Neural progenitor cell (in vitro differentiated cells): Measurements from ENCODE around the gene GRIK2. TPM values are rescaled to one million over a fixed set of nuclear protein-coding genes. Genes with fewer than 3 reads are reported as not detected.
A peak's percentile ranks its signal among the peaks of the same experiment; 100 is the strongest.

Experiments used
- DNase-seq: peaks from one replicate; pipeline ENCODE4 v3.0.0-alpha.2; 2016; ENCODE audit warnings: low spot score
- H2AFZ ChIP-seq: fragments of 200-600 bp; sonication (generic); replicated peaks from 2 replicates; pipeline ENCODE4 v1.6.1; 2016; ENCODE audit warnings: antibody characterized with exemption
- H3F3A ChIP-seq: fragments of 200-600 bp; sonication (generic); 2 replicates; pipeline ENCODE4 v1.6.1; 2016; ENCODE audit warnings: antibody characterized with exemption, low read depth
- H3K27ac ChIP-seq: fragments of 200-600 bp; sonication (generic); 2 replicates; pipeline ENCODE4 v1.5.1; 2016; ENCODE audit warnings: mild to moderate bottlenecking
- H3K27me3 ChIP-seq: fragments of 200-600 bp; sonication (generic); 2 replicates; pipeline ENCODE4 v1.6.1; 2016; ENCODE audit warnings: mild to moderate bottlenecking, moderate library complexity
- H3K36me3 ChIP-seq: fragments of 200-600 bp; sonication (generic); 2 replicates; pipeline ENCODE4 v1.5.1; 2016
- H3K4me1 ChIP-seq: fragments of 200-600 bp; sonication (generic); 2 replicates; pipeline ENCODE4 v1.6.1; 2016; ENCODE audit warnings: mixed run types
- H3K4me2 ChIP-seq: fragments of 200-600 bp; sonication (generic); 2 replicates; pipeline ENCODE4 v1.6.1; 2016
- H3K4me3 ChIP-seq: fragments of 200-600 bp; sonication (generic); 2 replicates; pipeline ENCODE4 v1.5.1; 2016
- H3K79me2 ChIP-seq: fragments of 200-600 bp; sonication (generic); 2 replicates; pipeline ENCODE4 v1.6.1; 2016; ENCODE audit warnings: low read depth
- H3K9ac ChIP-seq: fragments of 200-600 bp; sonication (generic); 2 replicates; pipeline ENCODE4 v1.6.1; 2016
- H3K9me3 ChIP-seq: fragments of 200-600 bp; sonication (generic); 2 replicates; pipeline ENCODE4 v1.5.1; 2016; ENCODE audit warnings: low read depth
- H4K20me1 ChIP-seq: fragments of 200-600 bp; sonication (generic); 2 replicates; pipeline ENCODE4 v1.6.1; 2016; ENCODE audit warnings: low read depth
- H3K27ac Mint-ChIP-seq: 3 replicates; pipeline ENCODE4 v1.8.0; 2021; ENCODE audit warnings: mixed read lengths
- H3K27me3 Mint-ChIP-seq: 2 replicates; pipeline ENCODE4 v1.8.0; 2022; ENCODE audit warnings: low read depth, mild to moderate bottlenecking, inconsistent platforms, moderate library complexity, mixed read lengths; ENCODE audit not compliant: insufficient read depth
- H3K36me3 Mint-ChIP-seq: 3 replicates; pipeline ENCODE4 v1.8.0; 2021; ENCODE audit warnings: mixed read lengths
- H3K4me1 Mint-ChIP-seq: 3 replicates; pipeline ENCODE4 v1.8.0; 2021; ENCODE audit warnings: mixed read lengths
- H3K4me3 Mint-ChIP-seq: 3 replicates; pipeline ENCODE4 v1.8.0; 2021; ENCODE audit warnings: mild to moderate bottlenecking, moderate library complexity, mixed read lengths
- H3K9me3 Mint-ChIP-seq: 3 replicates; pipeline ENCODE4 v1.8.0; 2020; ENCODE audit warnings: mixed read lengths
- CTCF ChIP-seq: fragments of 200-600 bp; sonication (generic); IDR thresholded peaks from 2 replicates; pipeline ENCODE4 v1.5.1; 2017; ENCODE audit warnings: antibody characterized with exemption, mild to moderate bottlenecking
- EZH2 ChIP-seq: fragments of 200-600 bp; sonication (generic); IDR thresholded peaks from 2 replicates; pipeline ENCODE4 v1.6.1; 2017; ENCODE audit warnings: antibody characterized with exemption, mild to moderate bottlenecking, moderate library complexity
- EZH2phosphoT487 ChIP-seq: fragments of 200-600 bp; sonication (generic); IDR thresholded peaks from 2 replicates; pipeline ENCODE4 v1.6.1; 2017; ENCODE audit warnings: antibody characterized with exemption
- total RNA-seq: library from RNA; depleted of rRNA; stranded (reverse); fragments of >200 nt; gene quantifications from 2 replicates; pipeline ENCODE4 v1.2.3, GENCODE V29; 2015; ENCODE audit warnings: low replicate concordance

Gene GRIK2
- total RNA-seq, 1 donor from 2014 or later = 0.88 TPM

DNA sequence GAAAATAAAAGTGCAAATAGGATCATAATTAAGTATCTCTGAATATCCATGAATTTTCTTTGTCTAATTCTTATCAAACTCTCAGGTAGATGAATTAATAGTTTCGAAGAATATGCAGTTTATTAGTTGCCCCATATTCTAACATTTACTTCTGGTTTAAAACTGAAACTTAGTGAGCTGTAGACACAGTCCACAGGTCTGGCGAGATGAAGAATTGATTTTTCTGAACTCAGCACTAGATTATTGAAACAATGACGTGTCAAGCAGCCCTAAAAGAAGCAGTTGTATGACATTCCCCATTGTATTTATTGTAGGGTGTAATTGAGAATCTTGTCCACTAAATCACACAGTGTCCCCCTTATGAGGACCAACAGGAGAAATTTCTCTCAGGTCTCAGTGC is 407.1 kb downstream of the GRIK2 start:
- no peaks in the 10 kb centered on the region for H3K36me3 ChIP-seq
- H3K27ac ChIP-seq = no peak overlapping the region
- no peaks in the 10 kb centered on the region for H3K9me3 ChIP-seq
- no peaks in the 10 kb centered on the region for H3F3A ChIP-seq
- TF ChIP-seq EZH2phosphoT487 (no peak), CTCF (no peak), EZH2 (no peak)
- Mint-ChIP-seq H3K4me3 (no peak overlapping the region), H3K27ac (no peak overlapping the region), H3K9me3 (no peaks in the 10 kb centered on the region), H3K36me3 (no peaks in the 10 kb centered on the region), H3K4me1 (no peaks in the 10 kb centered on the region), H3K27me3 (no peaks in the 10 kb centered on the region)
- H3K27me3 ChIP-seq = no peaks in the 10 kb centered on the region
- no peak overlapping the region for H3K4me2 ChIP-seq
- H3K4me3 ChIP-seq = no peak overlapping the region
- H2AFZ ChIP-seq = peak overlapping the region; percentile 6
- DNase-seq = no peak
- H3K9ac ChIP-seq = no peak overlapping the region
- H3K79me2 ChIP-seq = no peaks in the 10 kb centered on the region
- H4K20me1 ChIP-seq = no peaks in the 10 kb centered on the region
- no peaks in the 10 kb centered on the region for H3K4me1 ChIP-seq

GRCh38 chr6:101803136-101803535 is 409.6 kb downstream of the GRIK2 start:
- no peaks in the 10 kb centered on the region for H3K79me2 ChIP-seq
- Mint-ChIP-seq H3K4me1 (no peaks in the 10 kb centered on the region), H3K27ac (no peak overlapping the region), H3K27me3 (no peaks in the 10 kb centered on the region), H3K36me3 (no peaks in the 10 kb centered on the region), H3K9me3 (no peaks in the 10 kb centered on the region), H3K4me3 (no peak overlapping the region)
- no peaks in the 10 kb centered on the region for H3F3A ChIP-seq
- no peak for DNase-seq
- H3K4me1 ChIP-seq = peaks cover 10% of the 10 kb centered on the region
- TF ChIP-seq EZH2phosphoT487 (no peak), CTCF (no peak), EZH2 (no peak)
- H3K27me3 ChIP-seq = no peaks in the 10 kb centered on the region
- no peaks in the 10 kb centered on the region for H4K20me1 ChIP-seq
- no peak overlapping the region for H3K9ac ChIP-seq
- no peak overlapping the region for H3K4me2 ChIP-seq
- H3K27ac ChIP-seq = no peak overlapping the region
- H3K9me3 ChIP-seq = no peaks in the 10 kb centered on the region
- H3K36me3 ChIP-seq = no peaks in the 10 kb centered on the region
- no peak overlapping the region for H2AFZ ChIP-seq
- no peak overlapping the region for H3K4me3 ChIP-seq

- Mint-ChIP-seq H3K27me3 (no peaks in the 10 kb centered on the region), H3K4me1 (no peaks in the 10 kb centered on the region), H3K4me3 (no peak overlapping the region), H3K9me3 (no peaks in the 10 kb centered on the region), H3K36me3 (no peaks in the 10 kb centered on the region), H3K27ac (no peak overlapping the region)
- Histone ChIP-seq H2AFZ (no peak overlapping the region), H3K27ac (no peak overlapping the region), H3F3A (no peaks in the 10 kb centered on the region), H3K9ac (no peak overlapping the region), H3K4me3 (no peak overlapping the region), H3K79me2 (no peaks in the 10 kb centered on the region), H3K4me2 (no peak overlapping the region), H3K36me3 (no peaks in the 10 kb centered on the region), H4K20me1 (no peaks in the 10 kb centered on the region), H3K9me3 (no peaks in the 10 kb centered on the region), H3K4me1 (peaks cover 12% of the 10 kb centered on the region), H3K27me3 (no peaks in the 10 kb centered on the region)
- TF ChIP-seq CTCF (no peak), EZH2phosphoT487 (no peak), EZH2 (no peak)
- no peak for DNase-seq
Observed at GRCh38 chr6:101806241-101806640, 412.7 kb downstream of the GRIK2 start.

GRCh38 chr6:101811108-101811507 is 417.6 kb downstream of the GRIK2 start:
- Histone ChIP-seq H3K27ac (no peak overlapping the region), H3K9ac (no peak overlapping the region), H3F3A (no peaks in the 10 kb centered on the region), H3K36me3 (no peaks in the 10 kb centered on the region), H2AFZ (no peak overlapping the region), H4K20me1 (no peaks in the 10 kb centered on the region), H3K4me1 (peaks cover 12% of the 10 kb centered on the region), H3K4me2 (no peak overlapping the region), H3K4me3 (no peak overlapping the region), H3K9me3 (no peaks in the 10 kb centered on the region), H3K27me3 (no peaks in the 10 kb centered on the region), H3K79me2 (no peaks in the 10 kb centered on the region)
- Mint-ChIP-seq H3K27ac (no peak overlapping the region), H3K4me3 (no peak overlapping the region), H3K9me3 (no peaks in the 10 kb centered on the region), H3K4me1 (no peaks in the 10 kb centered on the region), H3K36me3 (no peaks in the 10 kb centered on the region), H3K27me3 (no peaks in the 10 kb centered on the region)
- no peak for TF ChIP-seq EZH2
- TF ChIP-seq CTCF = no peak
- no peak for TF ChIP-seq EZH2phosphoT487
- DNase-seq = no peak
